ENCODE data around the gene CPNE5.

Gene CPNE5

DNA sequence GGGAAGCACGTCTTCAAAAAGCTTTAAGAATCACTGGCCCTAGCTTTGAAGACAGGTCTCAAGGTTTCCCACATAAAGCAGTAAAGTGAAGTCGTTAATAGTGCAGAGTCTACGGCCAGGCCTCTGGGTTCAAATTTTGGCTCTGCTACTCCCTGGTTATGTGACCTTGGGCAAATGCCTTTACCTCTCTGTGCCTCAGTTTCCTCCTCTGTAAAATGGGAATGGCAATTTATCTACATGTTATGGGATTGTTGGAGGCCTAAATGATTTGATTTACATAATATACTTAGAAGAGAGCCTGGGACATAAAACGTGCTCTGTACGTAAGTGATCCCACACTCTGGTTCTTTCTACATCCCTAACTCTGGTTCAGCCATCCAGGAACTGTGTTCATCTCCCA lies 32.1 kb downstream of the CPNE5 start:
- H3K4me3 ChIP-seq (ENCODE audit: low read depth, low read length), result no peak overlapping the region
- no peak for TF ChIP-seq CTCF (IDR thresholded peaks at IDR 0.05; ENCODE audit: borderline replicate concordance, insufficient read depth, low read depth, low read length)

DNA sequence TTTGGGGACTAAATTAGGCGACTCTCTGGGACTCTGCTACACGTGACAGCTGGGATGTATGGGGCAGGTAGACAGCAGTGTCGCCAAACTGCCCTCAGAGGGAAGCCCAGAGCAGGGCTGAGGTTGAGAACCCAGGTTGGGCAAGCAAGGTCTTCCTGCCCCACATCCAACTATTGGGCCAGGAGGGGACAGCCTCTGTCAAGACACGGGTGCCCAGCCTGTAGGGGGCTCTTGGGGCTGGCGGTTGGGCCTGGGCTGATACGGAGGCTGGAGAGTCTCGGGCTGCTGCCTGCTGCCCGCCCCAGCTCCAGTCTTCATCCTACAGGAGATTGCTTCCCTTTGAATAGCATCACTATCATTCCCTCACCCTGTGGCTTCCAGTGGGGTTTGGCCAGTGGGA lies 33.3 kb downstream of the CPNE5 start:
- no peak overlapping the region for H3K4me3 ChIP-seq (ENCODE audit: low read depth, low read length)
- TF ChIP-seq CTCF (IDR thresholded peaks at IDR 0.05; ENCODE audit: borderline replicate concordance, insufficient read depth, low read depth, low read length), result no peak

GRCh38 chr6:36805096-36805797 lies 34.0 kb downstream of the CPNE5 start:
- H3K4me3 ChIP-seq (ENCODE audit: low read depth, low read length), result no peak overlapping the region
- no peak for TF ChIP-seq CTCF (IDR thresholded peaks at IDR 0.05; ENCODE audit: borderline replicate concordance, insufficient read depth, low read depth, low read length)

GRCh38 chr6:36804563-36804962 lies 34.7 kb downstream of the CPNE5 start:
- no peak overlapping the region for H3K4me3 ChIP-seq (ENCODE audit: low read depth, low read length)
- no peak for TF ChIP-seq CTCF (IDR thresholded peaks at IDR 0.05; ENCODE audit: borderline replicate concordance, insufficient read depth, low read depth, low read length)

DNA sequence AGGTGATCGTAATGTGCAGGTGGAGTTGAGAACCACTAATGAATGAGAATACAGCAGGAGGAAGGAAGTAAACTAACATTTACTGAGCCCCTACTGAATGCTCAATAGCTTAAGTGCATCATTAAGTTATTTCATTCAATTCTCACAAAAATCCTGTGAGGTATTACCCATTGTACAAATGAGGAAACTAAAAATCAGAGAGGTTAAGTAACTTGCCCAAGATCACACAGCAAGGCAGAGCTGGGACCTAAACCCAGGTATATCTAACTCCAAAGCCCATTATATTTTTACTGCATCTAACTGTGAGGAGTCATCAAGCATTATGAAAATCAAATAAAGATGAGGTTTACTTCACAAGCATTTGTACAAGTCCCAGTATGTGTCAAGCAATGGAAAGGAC lies 35.3 kb downstream of the CPNE5 start:
- no peak for TF ChIP-seq CTCF (IDR thresholded peaks at IDR 0.05; ENCODE audit: borderline replicate concordance, insufficient read depth, low read depth, low read length)
- H3K4me3 ChIP-seq (ENCODE audit: low read depth, low read length), result no peak overlapping the region

GRCh38 chr6:36803482-36803881 lies 35.8 kb downstream of the CPNE5 start:
- H3K4me3 ChIP-seq (ENCODE audit: low read depth, low read length), result no peak overlapping the region
- TF ChIP-seq CTCF (IDR thresholded peaks at IDR 0.05; ENCODE audit: borderline replicate concordance, insufficient read depth, low read depth, low read length), result no peak
